Breast epithelium (tissue), 3 donors: ENCODE data around the gene ATP12A.

Experiments
- CTCF ChIP-seq, 3 donors: fragments of 450-650 bp; IDR thresholded peaks; one replicate each; pipeline ENCODE4 v1.5.1; 2016 to 2017; ENCODE audit warnings: antibody characterized with exemption in 3 of 3, mild to moderate bottlenecking in 3 of 3, moderate library complexity in 3 of 3
- POLR2A ChIP-seq: fragments of 450-650 bp; IDR thresholded peaks from one replicate; pipeline ENCODE4 v1.6.1; 2016; ENCODE audit warnings: antibody characterized with exemption, mild to moderate bottlenecking, moderate library complexity
- POLR2AphosphoS5 ChIP-seq, 3 donors: sonication (generic); formaldehyde crosslinking; IDR thresholded peaks; one replicate each; pipeline ENCODE4 v1.6.1; 2017; ENCODE audit warnings: antibody characterized with exemption in 3 of 3

- no peak for TF ChIP-seq POLR2A
- no peak for TF ChIP-seq CTCF (IDR thresholded peaks at IDR 0.05)
- TF ChIP-seq POLR2AphosphoS5 (IDR thresholded peaks at IDR 0.05), result no peak
Observed at GRCh38 chr13:24747248-24748060, 67.2 kb downstream of the ATP12A start.
